Measurements from ENCODE around the gene AFAP1.

AFAP1 gene

GRCh38 chr4:7868436-7868775 is 71.3 kb downstream of the AFAP1 start:
- no peak for TF ChIP-seq YY1 (IDR thresholded peaks at IDR 0.05; ENCODE audit: insufficient read depth, insufficient read length)
- TF ChIP-seq SUZ12 (IDR thresholded peaks at IDR 0.05; ENCODE audit: extremely low read depth, insufficient read depth, insufficient read length), result no peak
- no peak for TF ChIP-seq ZNF274 (IDR thresholded peaks at IDR 0.05; ENCODE audit: low read depth, low read length)
- Histone ChIP-seq H3K9ac (ENCODE audit: insufficient read length, low read depth) (no peak overlapping the region), H3K36me3 (ENCODE audit: insufficient read depth, insufficient read length, low read length) (peaks cover 53% of the 10 kb centered on the region), H3K9me3 (ENCODE audit: insufficient read depth, low read length) (peaks cover 9% of the 10 kb centered on the region; the same call in 1 of the 2 replicates), H3K4me1 (ENCODE audit: insufficient read depth, insufficient read length) (no peaks in the 10 kb centered on the region), H3K4me3 (ENCODE audit: insufficient read length, low read depth) (no peak overlapping the region), H3K27me3 (ENCODE audit: insufficient read depth, insufficient read length) (no peaks in the 10 kb centered on the region)
- DNase-seq (ENCODE audit: low read depth, low spot score), result no peak

GRCh38 chr4:7867701-7868435 is 71.8 kb downstream of the AFAP1 start:
- peaks cover 9% of the 10 kb centered on the region; the same call in 1 of the 2 replicates for H3K9me3 ChIP-seq (ENCODE audit: insufficient read depth, low read length)
- no peak for DNase-seq (ENCODE audit: low read depth, low spot score)
- H3K9ac ChIP-seq (ENCODE audit: insufficient read length, low read depth), result no peak overlapping the region
- H3K36me3 ChIP-seq (ENCODE audit: insufficient read depth, insufficient read length, low read length), result peaks cover 53% of the 10 kb centered on the region
- H3K4me3 ChIP-seq (ENCODE audit: insufficient read length, low read depth), result no peak overlapping the region
- no peak for TF ChIP-seq SUZ12 (IDR thresholded peaks at IDR 0.05; ENCODE audit: extremely low read depth, insufficient read depth, insufficient read length)
- TF ChIP-seq YY1 (IDR thresholded peaks at IDR 0.05; ENCODE audit: insufficient read depth, insufficient read length), result no peak
- TF ChIP-seq ZNF274 (IDR thresholded peaks at IDR 0.05; ENCODE audit: low read depth, low read length), result no peak
- H3K27me3 ChIP-seq (ENCODE audit: insufficient read depth, insufficient read length), result no peaks in the 10 kb centered on the region
- no peaks in the 10 kb centered on the region for H3K4me1 ChIP-seq (ENCODE audit: insufficient read depth, insufficient read length)

- no peaks in the 10 kb centered on the region for H3K4me1 ChIP-seq (ENCODE audit: insufficient read depth, insufficient read length)
- no peak overlapping the region for H3K9ac ChIP-seq (ENCODE audit: insufficient read length, low read depth)
- H3K27me3 ChIP-seq (ENCODE audit: insufficient read depth, insufficient read length), result no peaks in the 10 kb centered on the region
- no peak for DNase-seq (ENCODE audit: low read depth, low spot score)
- peaks cover 9% of the 10 kb centered on the region; the same call in 1 of the 2 replicates for H3K9me3 ChIP-seq (ENCODE audit: insufficient read depth, low read length)
- no peak overlapping the region for H3K4me3 ChIP-seq (ENCODE audit: insufficient read length, low read depth)
- H3K36me3 ChIP-seq (ENCODE audit: insufficient read depth, insufficient read length, low read length), result peaks cover 56% of the 10 kb centered on the region
- TF ChIP-seq SUZ12 (IDR thresholded peaks at IDR 0.05; ENCODE audit: extremely low read depth, insufficient read depth, insufficient read length), result no peak
- TF ChIP-seq ZNF274 (IDR thresholded peaks at IDR 0.05; ENCODE audit: low read depth, low read length), result no peak
- TF ChIP-seq YY1 (IDR thresholded peaks at IDR 0.05; ENCODE audit: insufficient read depth, insufficient read length), result no peak
Observed at GRCh38 chr4:7867191-7867590, 72.5 kb downstream of the AFAP1 start.

GRCh38 chr4:7865533-7865932 is 74.1 kb downstream of the AFAP1 start:
- Histone ChIP-seq H3K9me3 (ENCODE audit: insufficient read depth, low read length) (no peaks in the 10 kb centered on the region), H3K4me3 (ENCODE audit: insufficient read length, low read depth) (no peak overlapping the region), H3K27me3 (ENCODE audit: insufficient read depth, insufficient read length) (no peaks in the 10 kb centered on the region), H3K4me1 (ENCODE audit: insufficient read depth, insufficient read length) (peaks cover 5% of the 10 kb centered on the region), H3K9ac (ENCODE audit: insufficient read length, low read depth) (no peak overlapping the region), H3K36me3 (ENCODE audit: insufficient read depth, insufficient read length, low read length) (peaks cover 47% of the 10 kb centered on the region)
- no peak for DNase-seq (ENCODE audit: low read depth, low spot score)
- no peak for TF ChIP-seq ZNF274 (IDR thresholded peaks at IDR 0.05; ENCODE audit: low read depth, low read length)
- no peak for TF ChIP-seq YY1 (IDR thresholded peaks at IDR 0.05; ENCODE audit: insufficient read depth, insufficient read length)
- no peak for TF ChIP-seq SUZ12 (IDR thresholded peaks at IDR 0.05; ENCODE audit: extremely low read depth, insufficient read depth, insufficient read length)

- TF ChIP-seq ZNF274 (IDR thresholded peaks at IDR 0.05; ENCODE audit: low read depth, low read length), result no peak
- TF ChIP-seq YY1 (IDR thresholded peaks at IDR 0.05; ENCODE audit: insufficient read depth, insufficient read length), result no peak
- no peak for TF ChIP-seq SUZ12 (IDR thresholded peaks at IDR 0.05; ENCODE audit: extremely low read depth, insufficient read depth, insufficient read length)
- peaks cover 44% of the 10 kb centered on the region for H3K36me3 ChIP-seq (ENCODE audit: insufficient read depth, insufficient read length, low read length)
- no peak overlapping the region for H3K4me3 ChIP-seq (ENCODE audit: insufficient read length, low read depth)
- H3K9me3 ChIP-seq (ENCODE audit: insufficient read depth, low read length), result no peaks in the 10 kb centered on the region
- H3K4me1 ChIP-seq (ENCODE audit: insufficient read depth, insufficient read length), result peaks cover 7% of the 10 kb centered on the region
- DNase-seq (ENCODE audit: low read depth, low spot score), result no peak
- H3K9ac ChIP-seq (ENCODE audit: insufficient read length, low read depth), result no peak overlapping the region
- H3K27me3 ChIP-seq (ENCODE audit: insufficient read depth, insufficient read length), result no peaks in the 10 kb centered on the region
Observed at GRCh38 chr4:7864685-7865084, 75.0 kb downstream of the AFAP1 start.

- no peak for TF ChIP-seq SUZ12 (IDR thresholded peaks at IDR 0.05; ENCODE audit: extremely low read depth, insufficient read depth, insufficient read length)
- no peak for TF ChIP-seq ZNF274 (IDR thresholded peaks at IDR 0.05; ENCODE audit: low read depth, low read length)
- TF ChIP-seq YY1 (IDR thresholded peaks at IDR 0.05; ENCODE audit: insufficient read depth, insufficient read length), result no peak
- no peak for DNase-seq (ENCODE audit: low read depth, low spot score)
- no peaks in the 10 kb centered on the region for H3K27me3 ChIP-seq (ENCODE audit: insufficient read depth, insufficient read length)
- H3K4me1 ChIP-seq (ENCODE audit: insufficient read depth, insufficient read length), result peaks cover 7% of the 10 kb centered on the region
- peaks cover 40% of the 10 kb centered on the region for H3K36me3 ChIP-seq (ENCODE audit: insufficient read depth, insufficient read length, low read length)
- H3K9ac ChIP-seq (ENCODE audit: insufficient read length, low read depth), result no peak overlapping the region
- no peak overlapping the region for H3K4me3 ChIP-seq (ENCODE audit: insufficient read length, low read depth)
- H3K9me3 ChIP-seq (ENCODE audit: insufficient read depth, low read length), result no peaks in the 10 kb centered on the region
Observed at GRCh38 chr4:7863911-7864681, 75.6 kb downstream of the AFAP1 start.

GRCh38 chr4:7862561-7863192 is 77.0 kb downstream of the AFAP1 start:
- TF ChIP-seq SUZ12 (IDR thresholded peaks at IDR 0.05; ENCODE audit: extremely low read depth, insufficient read depth, insufficient read length) (no peak), ZNF274 (IDR thresholded peaks at IDR 0.05; ENCODE audit: low read depth, low read length) (no peak), YY1 (IDR thresholded peaks at IDR 0.05; ENCODE audit: insufficient read depth, insufficient read length) (no peak)
- Histone ChIP-seq H3K27me3 (ENCODE audit: insufficient read depth, insufficient read length) (no peaks in the 10 kb centered on the region), H3K4me1 (ENCODE audit: insufficient read depth, insufficient read length) (peaks cover 7% of the 10 kb centered on the region), H3K9me3 (ENCODE audit: insufficient read depth, low read length) (no peaks in the 10 kb centered on the region), H3K4me3 (ENCODE audit: insufficient read length, low read depth) (no peak overlapping the region), H3K36me3 (ENCODE audit: insufficient read depth, insufficient read length, low read length) (peaks cover 35% of the 10 kb centered on the region), H3K9ac (ENCODE audit: insufficient read length, low read depth) (no peak overlapping the region)
- DNase-seq (ENCODE audit: low read depth, low spot score), result no peak
